ENCODE data around the gene NOS3. TPM values are rescaled to one million over a fixed set of nuclear protein-coding genes. Genes with fewer than 3 reads are reported as not detected.
"Not testable (repeated sequence)": the region's sequence is repeated elsewhere in the genome, so short reads cannot be mapped to it uniquely, and the experiment has no call there.

The NOS3 gene
- total and polyA plus RNA-seq, 2 donors (not counting 3 experiments of a cell fraction or from before 2014, with no cell fraction given) = 82.8 to 95.1 TPM

GRCh38 chr7:151043449-151043848, 52.6 kb downstream of the NOS3 start:
- peaks cover 19% of the 10 kb centered on the region for H3K4me1 ChIP-seq (ENCODE audit: control insufficient read depth, extremely low read depth, insufficient read depth, low read length)
- H3K27me3 ChIP-seq (ENCODE audit: control insufficient read depth in 2 of 2, insufficient read depth in 2 of 2, low read length in 2 of 2); CTCF ChIA-PET: not testable (repeated sequence)

GRCh38 chr7:151043959-151044358, 53.1 kb downstream of the NOS3 start:
- no peak overlapping the region for H2AFZ ChIP-seq (ENCODE audit: low read depth, low read length)

More at GRCh38 chr7:151043449-151043848, 52.6 kb downstream of the NOS3 start:
- H4K20me1 ChIP-seq (replicated peaks; ENCODE audit: control insufficient read depth, extremely low read depth, insufficient read depth, low read length); H3K4me2 ChIP-seq (ENCODE audit: insufficient read depth, low read length); H3K79me2 ChIP-seq (ENCODE audit: control insufficient read depth, insufficient read depth, low read length); intact Hi-C loops (cut with micrococcal nuclease); H2AFZ ChIP-seq (ENCODE audit: low read depth, low read length); H3K27ac ChIP-seq (ENCODE audit: insufficient read depth, low read depth, low read length); H3K9me3 ChIP-seq (replicated peaks; ENCODE audit: control insufficient read depth, insufficient read depth, low read length); dilution Hi-C loops (cut with MboI; ENCODE audit: extremely low pct_ligation_motif_present, low sequenced_read_pairs); H3K4me3 ChIP-seq (replicated peaks in 1 of 3; ENCODE audit: insufficient read depth in 1 of 3, low read depth in 1 of 3, low read length in 3 of 3); H3K36me3 ChIP-seq (ENCODE audit: control insufficient read depth in 2 of 2, extremely low read depth in 1 of 2, insufficient read depth in 2 of 2, low read length in 2 of 2); H3K9ac ChIP-seq (replicated peaks; ENCODE audit: extremely low read depth, insufficient read depth, low read length); POLR2A ChIA-PET; DNase-seq (ENCODE audit: low read depth, low spot score); FAIRE-seq; BruUV-seq (replicated peaks); H3K9me1 ChIP-seq (replicated peaks; ENCODE audit: control insufficient read depth, extremely low read depth, insufficient read depth, low read length): not testable (repeated sequence)

More at GRCh38 chr7:151043959-151044358, 53.1 kb downstream of the NOS3 start:
- no TSS peak for BruUV-seq (replicated peaks)
- Histone ChIP-seq H3K79me2 (ENCODE audit: control insufficient read depth, insufficient read depth, low read length) (no peaks in the 10 kb centered on the region), H3K36me3 (ENCODE audit: control insufficient read depth in 2 of 2, extremely low read depth in 1 of 2, insufficient read depth in 2 of 2, low read length in 2 of 2) (no peaks in the 10 kb centered on the region), H3K9me1 (replicated peaks; ENCODE audit: control insufficient read depth, extremely low read depth, insufficient read depth, low read length) (no peaks in the 10 kb centered on the region), H3K4me2 (ENCODE audit: insufficient read depth, low read length) (no peak overlapping the region), H3K27me3 (ENCODE audit: control insufficient read depth in 2 of 2, insufficient read depth in 2 of 2, low read length in 2 of 2) (no peaks in the 10 kb centered on the region), H4K20me1 (replicated peaks; ENCODE audit: control insufficient read depth, extremely low read depth, insufficient read depth, low read length) (no peaks in the 10 kb centered on the region), H3K4me3 (replicated peaks in 1 of 3; ENCODE audit: insufficient read depth in 1 of 3, low read depth in 1 of 3, low read length in 3 of 3) (no peak overlapping the region), H3K27ac (ENCODE audit: insufficient read depth, low read depth, low read length) (no peak overlapping the region), H3K9ac (replicated peaks; ENCODE audit: extremely low read depth, insufficient read depth, low read length) (no peak overlapping the region), H3K9me3 (replicated peaks; ENCODE audit: control insufficient read depth, insufficient read depth, low read length) (no peaks in the 10 kb centered on the region), H3K4me1 (ENCODE audit: control insufficient read depth, extremely low read depth, insufficient read depth, low read length) (peaks cover 13% of the 10 kb centered on the region)
- no peak for FAIRE-seq
- dilution Hi-C loops (cut with MboI; ENCODE audit: extremely low pct_ligation_motif_present, low sequenced_read_pairs) (no loop called here), intact Hi-C loops (cut with micrococcal nuclease) (no loop called here)
- no peak for DNase-seq (ENCODE audit: low read depth, low spot score)
- POLR2A ChIA-PET = no interaction called here
- CTCF ChIA-PET = interaction anchor here (0.8 kb wide), 1 partner anchor 26 kb away, joined by 3 read pairs; no protein-coding TSS in a partner anchor
- TF ChIP-seq GATA2 (IDR thresholded peaks at IDR 0.05; ENCODE audit: insufficient read depth, insufficient read length, low read depth, low read length) (no peak), EZH2 (IDR thresholded peaks at IDR 0.05; ENCODE audit: borderline replicate concordance, low read depth, low read length, severe bottlenecking) (no peak), POLR2A (IDR thresholded peaks at IDR 0.05; ENCODE audit: low read depth, low read length) (no peak), MAX (IDR thresholded peaks at IDR 0.05; ENCODE audit: insufficient read depth, insufficient read length) (no peak), JUN (IDR thresholded peaks at IDR 0.05; ENCODE audit: borderline replicate concordance, insufficient read depth, insufficient read length, low read depth) (no peak), POLR2AphosphoS5 (IDR thresholded peaks at IDR 0.05; ENCODE audit: insufficient read depth, low read depth, low read length) (no peak), MYC (IDR thresholded peaks at IDR 0.05; ENCODE audit: low read depth, low read length) (no peak), FOS (IDR thresholded peaks at IDR 0.05; ENCODE audit: borderline replicate concordance, insufficient read depth, low read length) (no peak)
- TF ChIP-seq, protein P1, sequence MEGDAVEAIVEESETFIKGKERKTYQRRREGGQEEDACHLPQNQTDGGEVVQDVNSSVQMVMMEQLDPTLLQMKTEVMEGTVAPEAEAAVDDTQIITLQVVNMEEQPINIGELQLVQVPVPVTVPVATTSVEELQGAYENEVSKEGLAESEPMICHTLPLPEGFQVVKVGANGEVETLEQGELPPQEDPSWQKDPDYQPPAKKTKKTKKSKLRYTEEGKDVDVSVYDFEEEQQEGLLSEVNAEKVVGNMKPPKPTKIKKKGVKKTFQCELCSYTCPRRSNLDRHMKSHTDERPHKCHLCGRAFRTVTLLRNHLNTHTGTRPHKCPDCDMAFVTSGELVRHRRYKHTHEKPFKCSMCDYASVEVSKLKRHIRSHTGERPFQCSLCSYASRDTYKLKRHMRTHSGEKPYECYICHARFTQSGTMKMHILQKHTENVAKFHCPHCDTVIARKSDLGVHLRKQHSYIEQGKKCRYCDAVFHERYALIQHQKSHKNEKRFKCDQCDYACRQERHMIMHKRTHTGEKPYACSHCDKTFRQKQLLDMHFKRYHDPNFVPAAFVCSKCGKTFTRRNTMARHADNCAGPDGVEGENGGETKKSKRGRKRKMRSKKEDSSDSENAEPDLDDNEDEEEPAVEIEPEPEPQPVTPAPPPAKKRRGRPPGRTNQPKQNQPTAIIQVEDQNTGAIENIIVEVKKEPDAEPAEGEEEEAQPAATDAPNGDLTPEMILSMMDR (IDR thresholded peaks at IDR 0.05; ENCODE audit: extremely low read depth in 1 of 2, insufficient read depth in 1 of 2, low read depth in 1 of 2, low read length in 2 of 2) = no peak
